Measurements from ENCODE around the gene THADA. TPM values are rescaled to one million over a fixed set of nuclear protein-coding genes. Genes with fewer than 3 reads are reported as not detected.

THADA gene
- total and polyA plus RNA-seq, 2 donors (not counting 3 experiments of a cell fraction or from before 2014, with no cell fraction given): 22.6 to 25.3 TPM

DNA sequence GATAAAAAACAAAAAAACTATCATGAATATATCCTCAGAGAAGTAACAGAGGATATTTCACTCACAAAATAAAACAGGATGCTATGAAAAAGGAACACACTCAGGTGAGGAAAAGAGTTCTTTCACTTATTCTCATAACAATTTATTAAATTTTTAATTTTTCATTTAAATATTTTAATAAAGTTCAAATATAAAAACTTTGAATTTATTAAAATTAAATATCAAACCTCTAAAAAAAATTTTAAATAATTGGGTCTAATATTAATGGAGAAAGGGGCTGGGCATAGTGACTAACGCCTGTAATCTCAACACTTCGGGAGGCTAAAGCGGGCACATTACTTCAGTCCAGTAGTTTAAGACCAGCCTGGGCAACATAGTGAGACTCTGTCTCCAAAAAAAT lies 10.1 kb downstream of the THADA start:
- DNase-seq (ENCODE audit: low read depth, low spot score) (no peak), FAIRE-seq (no peak)
- Histone ChIP-seq H3K36me3 (ENCODE audit: control insufficient read depth in 2 of 2, extremely low read depth in 1 of 2, insufficient read depth in 2 of 2, low read length in 2 of 2) (peaks cover 2 to 10% of the 10 kb centered on the region in 2 experiments), H3K9ac (replicated peaks; ENCODE audit: extremely low read depth, insufficient read depth, low read length) (no peak overlapping the region), H3K9me3 (replicated peaks; ENCODE audit: control insufficient read depth, insufficient read depth, low read length) (no peaks in the 10 kb centered on the region), H3K27ac (ENCODE audit: insufficient read depth, low read depth, low read length) (no peak overlapping the region), H3K4me3 (replicated peaks in 1 of 3; ENCODE audit: insufficient read depth in 1 of 3, low read depth in 1 of 3, low read length in 3 of 3) (no peak overlapping the region), H4K20me1 (replicated peaks; ENCODE audit: control insufficient read depth, extremely low read depth, insufficient read depth, low read length) (no peaks in the 10 kb centered on the region), H3K27me3 (ENCODE audit: control insufficient read depth in 2 of 2, insufficient read depth in 2 of 2, low read length in 2 of 2) (no peaks in the 10 kb centered on the region), H3K4me2 (ENCODE audit: insufficient read depth, low read length) (no peak overlapping the region), H3K4me1 (ENCODE audit: control insufficient read depth, extremely low read depth, insufficient read depth, low read length) (no peaks in the 10 kb centered on the region), H3K9me1 (replicated peaks; ENCODE audit: control insufficient read depth, extremely low read depth, insufficient read depth, low read length) (no peaks in the 10 kb centered on the region), H2AFZ (ENCODE audit: low read depth, low read length) (no peak overlapping the region), H3K79me2 (ENCODE audit: control insufficient read depth, insufficient read depth, low read length) (no peaks in the 10 kb centered on the region)
- TF ChIP-seq GATA2 (IDR thresholded peaks at IDR 0.05; ENCODE audit: insufficient read depth, insufficient read length, low read depth, low read length) (no peak), POLR2AphosphoS5 (IDR thresholded peaks at IDR 0.05; ENCODE audit: insufficient read depth, low read depth, low read length) (no peak), MYC (IDR thresholded peaks at IDR 0.05; ENCODE audit: low read depth, low read length) (no peak), POLR2A (IDR thresholded peaks at IDR 0.05; ENCODE audit: low read depth, low read length) (no peak), JUN (IDR thresholded peaks at IDR 0.05; ENCODE audit: borderline replicate concordance, insufficient read depth, insufficient read length, low read depth) (no peak), FOS (IDR thresholded peaks at IDR 0.05; ENCODE audit: borderline replicate concordance, insufficient read depth, low read length) (no peak), EZH2 (IDR thresholded peaks at IDR 0.05; ENCODE audit: borderline replicate concordance, low read depth, low read length, severe bottlenecking) (no peak)
- TF ChIP-seq, protein P1, sequence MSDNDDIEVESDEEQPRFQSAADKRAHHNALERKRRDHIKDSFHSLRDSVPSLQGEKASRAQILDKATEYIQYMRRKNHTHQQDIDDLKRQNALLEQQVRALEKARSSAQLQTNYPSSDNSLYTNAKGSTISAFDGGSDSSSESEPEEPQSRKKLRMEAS (IDR thresholded peaks at IDR 0.05; ENCODE audit: insufficient read depth, insufficient read length): no peak
- TF ChIP-seq, protein P2, sequence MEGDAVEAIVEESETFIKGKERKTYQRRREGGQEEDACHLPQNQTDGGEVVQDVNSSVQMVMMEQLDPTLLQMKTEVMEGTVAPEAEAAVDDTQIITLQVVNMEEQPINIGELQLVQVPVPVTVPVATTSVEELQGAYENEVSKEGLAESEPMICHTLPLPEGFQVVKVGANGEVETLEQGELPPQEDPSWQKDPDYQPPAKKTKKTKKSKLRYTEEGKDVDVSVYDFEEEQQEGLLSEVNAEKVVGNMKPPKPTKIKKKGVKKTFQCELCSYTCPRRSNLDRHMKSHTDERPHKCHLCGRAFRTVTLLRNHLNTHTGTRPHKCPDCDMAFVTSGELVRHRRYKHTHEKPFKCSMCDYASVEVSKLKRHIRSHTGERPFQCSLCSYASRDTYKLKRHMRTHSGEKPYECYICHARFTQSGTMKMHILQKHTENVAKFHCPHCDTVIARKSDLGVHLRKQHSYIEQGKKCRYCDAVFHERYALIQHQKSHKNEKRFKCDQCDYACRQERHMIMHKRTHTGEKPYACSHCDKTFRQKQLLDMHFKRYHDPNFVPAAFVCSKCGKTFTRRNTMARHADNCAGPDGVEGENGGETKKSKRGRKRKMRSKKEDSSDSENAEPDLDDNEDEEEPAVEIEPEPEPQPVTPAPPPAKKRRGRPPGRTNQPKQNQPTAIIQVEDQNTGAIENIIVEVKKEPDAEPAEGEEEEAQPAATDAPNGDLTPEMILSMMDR (IDR thresholded peaks at IDR 0.05; ENCODE audit: extremely low read depth in 1 of 2, insufficient read depth in 1 of 2, low read depth in 1 of 2, low read length in 2 of 2): no peak
- intact Hi-C loops (cut with micrococcal nuclease) (no loop called here), dilution Hi-C loops (cut with MboI; ENCODE audit: extremely low pct_ligation_motif_present, low sequenced_read_pairs) (no loop called here)
- CTCF ChIA-PET: no interaction called here
- POLR2A ChIA-PET: interaction anchor here (0.6 kb wide), 1 partner anchor 748 kb away, joined by 3 read pairs; no protein-coding TSS in a partner anchor
- no TSS peak for BruUV-seq (replicated peaks)

All from endothelial cell of umbilical vein (primary cell).